H9 (cell line): ENCODE data around the gene DNAH5. TPM values are rescaled to one million over a fixed set of nuclear protein-coding genes. Genes with fewer than 3 reads are reported as not detected.

ENCODE experiments used
- DNase-seq: peaks from one replicate; pipeline ENCODE4 v3.0.0-alpha.2; 2017
- H2AFZ ChIP-seq: one replicate; pipeline ENCODE4 v1.6.1; 2013; ENCODE audit warnings: mild to moderate bottlenecking, low read length, control low read depth, moderate library complexity
- H2AK5ac ChIP-seq: 2 replicates; pipeline ENCODE4 v1.6.1; 2013; ENCODE audit warnings: low read length, control low read depth, mixed read lengths; ENCODE audit not compliant: insufficient read length
- H2BK120ac ChIP-seq: one replicate; pipeline ENCODE4 v1.6.1; 2013; ENCODE audit warnings: low read depth, mild to moderate bottlenecking, low read length, control low read depth, inconsistent platforms; ENCODE audit not compliant: poor library complexity, severe bottlenecking
- H2BK12ac ChIP-seq: 2 replicates; pipeline ENCODE4 v1.6.1; 2013; ENCODE audit warnings: low read length, control low read depth, mixed read lengths, low read depth; ENCODE audit not compliant: insufficient read length
- H2BK15ac ChIP-seq: 2 replicates; pipeline ENCODE4 v1.6.1; 2013; ENCODE audit warnings: low read depth, low read length, control low read depth
- H2BK20ac ChIP-seq: one replicate; pipeline ENCODE4 v1.6.1; 2013; ENCODE audit warnings: low read depth, mild to moderate bottlenecking, low read length, control low read depth, inconsistent platforms; ENCODE audit not compliant: poor library complexity, severe bottlenecking
- H2BK5ac ChIP-seq: 2 replicates; pipeline ENCODE4 v1.6.1; 2013; ENCODE audit warnings: low read length, control low read depth, mixed read lengths; ENCODE audit not compliant: insufficient read length
- H3K14ac ChIP-seq: 2 replicates; pipeline ENCODE4 v1.6.1; 2013; ENCODE audit warnings: low read length, control low read depth; ENCODE audit not compliant: insufficient read depth
- H3K18ac ChIP-seq: 2 replicates; pipeline ENCODE4 v1.6.1; 2013; ENCODE audit warnings: low read depth, mild to moderate bottlenecking, mixed read lengths, low read length, control low read depth; ENCODE audit not compliant: insufficient read length
- H3K23ac ChIP-seq: 2 replicates; pipeline ENCODE4 v1.6.1; 2013; ENCODE audit warnings: low read length, control low read depth, mixed read lengths, low read depth; ENCODE audit not compliant: insufficient read length
- H3K23me2 ChIP-seq: 2 replicates; pipeline ENCODE4 v1.6.1; 2013; ENCODE audit warnings: low read depth, mild to moderate bottlenecking, mixed read lengths, low read length, control low read depth; ENCODE audit not compliant: insufficient read length, poor library complexity, severe bottlenecking
- H3K27ac ChIP-seq: 2 replicates; pipeline ENCODE4 v1.5.1; 2013; ENCODE audit warnings: low read length, control low read depth, mixed read lengths, low read depth; ENCODE audit not compliant: insufficient read length
- H3K27me3 ChIP-seq: 2 replicates; pipeline ENCODE4 v1.6.1; 2013; ENCODE audit warnings: low read length, control low read depth, inconsistent platforms; ENCODE audit not compliant: insufficient read depth
- H3K4ac ChIP-seq: 2 replicates; pipeline ENCODE4 v1.6.1; 2013; ENCODE audit warnings: low read depth, mild to moderate bottlenecking, control low read depth, inconsistent platforms, low read length, moderate library complexity
- H3K4me1 ChIP-seq: 2 replicates; pipeline ENCODE4 v1.6.1; 2013; ENCODE audit warnings: low read length, control low read depth, inconsistent platforms; ENCODE audit not compliant: insufficient read depth
- H3K4me2 ChIP-seq: 2 replicates; pipeline ENCODE4 v1.6.1; 2013; ENCODE audit warnings: low read length, control low read depth, mixed read lengths; ENCODE audit not compliant: insufficient read length, insufficient read depth
- H3K56ac ChIP-seq: 2 replicates; pipeline ENCODE4 v1.6.1; 2013; ENCODE audit warnings: low read depth, mild to moderate bottlenecking, mixed read lengths, low read length, control low read depth; ENCODE audit not compliant: insufficient read length
- H3K79me1 ChIP-seq: 2 replicates; pipeline ENCODE4 v1.6.1; 2013; ENCODE audit warnings: low read depth, mild to moderate bottlenecking, moderate library complexity, low read length, control low read depth, inconsistent platforms; ENCODE audit not compliant: insufficient read depth, poor library complexity, severe bottlenecking
- H3K79me2 ChIP-seq: 2 replicates; pipeline ENCODE4 v1.6.1; 2013; ENCODE audit warnings: low read length, control low read depth, inconsistent platforms; ENCODE audit not compliant: insufficient read depth
- H3K9ac ChIP-seq: 2 replicates; pipeline ENCODE4 v1.6.1; 2013; ENCODE audit warnings: low read length, control low read depth, mixed read lengths; ENCODE audit not compliant: insufficient read length; ENCODE audit errors: extremely low read depth
- H3K9me3 ChIP-seq: one replicate; pipeline ENCODE4 v1.6.1; 2013; ENCODE audit warnings: low read depth, low read length, inconsistent platforms; ENCODE audit not compliant: control insufficient read depth
- H3T11ph ChIP-seq: one replicate; pipeline ENCODE4 v1.6.1; 2013; ENCODE audit warnings: mild to moderate bottlenecking, low read length, control low read depth, inconsistent platforms
- H4K20me1 ChIP-seq: one replicate; pipeline ENCODE4 v1.6.1; 2013; ENCODE audit not compliant: control insufficient read depth, insufficient read length, insufficient read depth
- H4K5ac ChIP-seq: 2 replicates; pipeline ENCODE4 v1.6.1; 2013; ENCODE audit warnings: low read depth, mild to moderate bottlenecking, mixed read lengths, low read length, control low read depth; ENCODE audit not compliant: insufficient read length
- H4K8ac ChIP-seq: replicated peaks from 2 replicates; pipeline ENCODE4 v1.6.1; 2013; ENCODE audit warnings: low read length, control low read depth, mixed read lengths, low read depth; ENCODE audit not compliant: insufficient read length
- H4K91ac ChIP-seq: 2 replicates; pipeline ENCODE4 v1.6.1; 2013; ENCODE audit warnings: low read depth, mild to moderate bottlenecking, moderate library complexity, mixed read lengths, low read length, control low read depth; ENCODE audit not compliant: insufficient read length
- H3K27ac Mint-ChIP-seq, 3 experiments: 2 replicates in 2 of 3; 3 replicates in 1 of 3; pipeline ENCODE4 v1.8.0; 2020 to 2021; ENCODE audit warnings: mixed read lengths in 3 of 3, mild to moderate bottlenecking in 1 of 3, moderate library complexity in 1 of 3
- H3K27me3 Mint-ChIP-seq: 2 replicates; pipeline ENCODE4 v1.8.0; 2021; ENCODE audit warnings: low read depth, mild to moderate bottlenecking, moderate library complexity, mixed read lengths
- H3K36me3 Mint-ChIP-seq, 3 experiments: 2 replicates in 2 of 3; 3 replicates in 1 of 3; pipeline ENCODE4 v1.8.0; 2020 to 2021; ENCODE audit warnings: low read depth in 3 of 3, mixed read lengths in 3 of 3; ENCODE audit not compliant: insufficient read depth in 1 of 3
- H3K4me1 Mint-ChIP-seq, 2 experiments: 2 replicates each; pipeline ENCODE4 v1.8.0; 2020; ENCODE audit warnings: mixed read lengths in 2 of 2
- H3K4me3 Mint-ChIP-seq, 2 experiments: 2 replicates in 1 of 2; 3 replicates in 1 of 2; pipeline ENCODE4 v1.8.0; 2020 to 2021; ENCODE audit warnings: mild to moderate bottlenecking in 2 of 2, mixed read lengths in 2 of 2, moderate library complexity in 1 of 2
- H3K9me3 Mint-ChIP-seq, 2 experiments: 2 replicates in 1 of 2; 3 replicates in 1 of 2; pipeline ENCODE4 v1.8.0; 2020; ENCODE audit warnings: mild to moderate bottlenecking in 2 of 2, mixed read lengths in 2 of 2, moderate library complexity in 1 of 2
- WGBS: extraction: QIAGEN DNeasy Blood & Tissue Kit; methylation state at CpG from one replicate; pipeline ENCODE4 v1.1.7; 2013; ENCODE audit warnings: missing lambda C conversion rate, low lambda C conversion rate, mixed read lengths; ENCODE audit not compliant: insufficient read length; ENCODE audit errors: extremely low coverage; 5-methylcytosine and 5-hydroxymethylcytosine counted together
- total RNA-seq: library from RNA; stranded (reverse); gene quantifications from 2 replicates; pipeline ENCODE4 v1.2.1, GENCODE V29; 2021
- TF ChIP-seq, protein P1 (sequence below): fragments of 200-600 bp; sonication (generic); conservative IDR thresholded peaks from 3 replicates; pipeline ENCODE4 v1.8.0; 2021; ENCODE audit warnings: antibody characterized with exemption, mild to moderate bottlenecking

DNAH5 gene
- total RNA-seq, 1 experiment from 2014 or later = 0.50 TPM

DNA sequence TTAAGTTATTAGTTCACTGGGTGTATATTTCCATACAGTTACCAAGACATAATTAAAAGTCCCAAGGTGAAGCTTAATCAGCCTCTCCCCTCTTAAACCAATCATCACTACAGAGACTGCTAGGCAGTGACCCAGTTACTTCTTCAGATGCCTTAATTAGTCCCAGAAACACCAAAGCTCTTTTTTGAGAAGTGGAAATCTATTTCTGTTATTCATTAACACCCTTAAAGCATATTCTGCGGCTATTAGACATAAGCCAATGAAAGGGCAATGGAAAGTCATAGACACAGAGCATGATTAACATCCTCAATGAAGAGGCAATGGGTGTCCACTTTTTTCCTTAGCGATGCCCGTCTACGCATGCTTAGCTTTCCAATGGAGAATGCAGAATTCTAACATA is 48.3 kb upstream of the DNAH5 start:
- H2BK12ac ChIP-seq = no peak overlapping the region
- H3K23me2 ChIP-seq = no peaks in the 10 kb centered on the region
- Mint-ChIP-seq H3K9me3 (peaks cover 8% of the 10 kb centered on the region in 2 experiments), H3K4me1 (peaks cover 6 to 13% of the 10 kb centered on the region in 2 experiments), H3K27ac (no peak overlapping the region), H3K36me3 (peaks cover 3 to 9% (median 4%) of the 10 kb centered on the region in 3 experiments), H3K4me3 (no peak overlapping the region), H3K27me3 (peaks cover 2% of the 10 kb centered on the region)
- no peak overlapping the region for H3K4me2 ChIP-seq
- no peak overlapping the region for H2BK20ac ChIP-seq
- no peak overlapping the region for H2BK120ac ChIP-seq
- no peak overlapping the region for H3K18ac ChIP-seq
- no peak overlapping the region for H3K14ac ChIP-seq
- no peaks in the 10 kb centered on the region for H4K20me1 ChIP-seq
- no peaks in the 10 kb centered on the region for H3K9me3 ChIP-seq
- no peak overlapping the region for H3K27ac ChIP-seq
- H3K56ac ChIP-seq = no peak overlapping the region
- H3K23ac ChIP-seq = no peak overlapping the region
- no peak for DNase-seq
- no peak overlapping the region for H4K8ac ChIP-seq
- H3K27me3 ChIP-seq = no peaks in the 10 kb centered on the region
- no peak overlapping the region for H3K4ac ChIP-seq
- no peak overlapping the region for H2BK15ac ChIP-seq
- H3T11ph ChIP-seq = no peak overlapping the region
- H4K91ac ChIP-seq = no peak overlapping the region
- H3K9ac ChIP-seq = no peak overlapping the region
- no peak overlapping the region for H4K5ac ChIP-seq
- H3K79me2 ChIP-seq = no peaks in the 10 kb centered on the region
- no peak overlapping the region for H2AFZ ChIP-seq
- WGBS = no CpG with 5 or more reads among the region's 4 CpGs
- TF ChIP-seq, protein P1, sequence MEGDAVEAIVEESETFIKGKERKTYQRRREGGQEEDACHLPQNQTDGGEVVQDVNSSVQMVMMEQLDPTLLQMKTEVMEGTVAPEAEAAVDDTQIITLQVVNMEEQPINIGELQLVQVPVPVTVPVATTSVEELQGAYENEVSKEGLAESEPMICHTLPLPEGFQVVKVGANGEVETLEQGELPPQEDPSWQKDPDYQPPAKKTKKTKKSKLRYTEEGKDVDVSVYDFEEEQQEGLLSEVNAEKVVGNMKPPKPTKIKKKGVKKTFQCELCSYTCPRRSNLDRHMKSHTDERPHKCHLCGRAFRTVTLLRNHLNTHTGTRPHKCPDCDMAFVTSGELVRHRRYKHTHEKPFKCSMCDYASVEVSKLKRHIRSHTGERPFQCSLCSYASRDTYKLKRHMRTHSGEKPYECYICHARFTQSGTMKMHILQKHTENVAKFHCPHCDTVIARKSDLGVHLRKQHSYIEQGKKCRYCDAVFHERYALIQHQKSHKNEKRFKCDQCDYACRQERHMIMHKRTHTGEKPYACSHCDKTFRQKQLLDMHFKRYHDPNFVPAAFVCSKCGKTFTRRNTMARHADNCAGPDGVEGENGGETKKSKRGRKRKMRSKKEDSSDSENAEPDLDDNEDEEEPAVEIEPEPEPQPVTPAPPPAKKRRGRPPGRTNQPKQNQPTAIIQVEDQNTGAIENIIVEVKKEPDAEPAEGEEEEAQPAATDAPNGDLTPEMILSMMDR = no peak
- no peaks in the 10 kb centered on the region for H3K79me1 ChIP-seq
- H2BK5ac ChIP-seq = no peak overlapping the region
- H2AK5ac ChIP-seq = no peak overlapping the region
- no peaks in the 10 kb centered on the region for H3K4me1 ChIP-seq
